Measurements from ENCODE around the gene CAPN7.

CAPN7 gene

GRCh38 chr3:15298504-15298903, 92.5 kb downstream of the CAPN7 start:
- no peak for TF ChIP-seq POLR2A (IDR thresholded peaks at IDR 0.05; ENCODE audit: extremely low read depth, insufficient read length)
- no peak for TF ChIP-seq CTCF (IDR thresholded peaks at IDR 0.05; ENCODE audit: low read depth, low read length)
- TF ChIP-seq MYC (IDR thresholded peaks at IDR 0.05; ENCODE audit: low read depth, low read length), result no peak
- no peak for TF ChIP-seq MAX (IDR thresholded peaks at IDR 0.05; ENCODE audit: low read depth, low read length)
- no peak overlapping the region for H3K4me3 ChIP-seq (ENCODE audit: low read depth, low read length)
- DNase-seq (ENCODE audit: low read depth), result no peak

- H3K4me3 ChIP-seq (ENCODE audit: low read depth, low read length), result no peak overlapping the region
- no peak for TF ChIP-seq POLR2A (IDR thresholded peaks at IDR 0.05; ENCODE audit: extremely low read depth, insufficient read length)
- TF ChIP-seq CTCF (IDR thresholded peaks at IDR 0.05; ENCODE audit: low read depth, low read length), result no peak
- no peak for TF ChIP-seq MAX (IDR thresholded peaks at IDR 0.05; ENCODE audit: low read depth, low read length)
- no peak for TF ChIP-seq MYC (IDR thresholded peaks at IDR 0.05; ENCODE audit: low read depth, low read length)
- no peak for DNase-seq (ENCODE audit: low read depth)
Observed at GRCh38 chr3:15299036-15299435, 93.0 kb downstream of the CAPN7 start.

- TF ChIP-seq POLR2A (IDR thresholded peaks at IDR 0.05; ENCODE audit: extremely low read depth, insufficient read length) (no peak), MYC (IDR thresholded peaks at IDR 0.05; ENCODE audit: low read depth, low read length) (no peak)
- peak; percentile 67 for DNase-seq (ENCODE audit: low read depth)
- no peak overlapping the region for H3K4me3 ChIP-seq (ENCODE audit: low read depth, low read length)
Observed at GRCh38 chr3:15300323-15301078, 94.5 kb downstream of the CAPN7 start.

- H3K4me3 ChIP-seq (ENCODE audit: low read depth, low read length), result no peak overlapping the region
- TF ChIP-seq POLR2A (IDR thresholded peaks at IDR 0.05; ENCODE audit: extremely low read depth, insufficient read length) (no peak), MYC (IDR thresholded peaks at IDR 0.05; ENCODE audit: low read depth, low read length) (no peak), MAX (IDR thresholded peaks at IDR 0.05; ENCODE audit: low read depth, low read length) (no peak), CTCF (IDR thresholded peaks at IDR 0.05; ENCODE audit: low read depth, low read length) (no peak)
- DNase-seq (ENCODE audit: low read depth), result no peak
Observed at GRCh38 chr3:15301761-15302160, 95.7 kb downstream of the CAPN7 start.

Measured in NB4 (cell line).